ENCODE data around the gene TIMMDC1.
A peak's percentile ranks its signal among the peaks of the same experiment; 100 is the strongest.
"Not testable (repeated sequence)": the region's sequence is repeated elsewhere in the genome, so short reads cannot be mapped to it uniquely, and the experiment has no call there.

Gene TIMMDC1

DNA sequence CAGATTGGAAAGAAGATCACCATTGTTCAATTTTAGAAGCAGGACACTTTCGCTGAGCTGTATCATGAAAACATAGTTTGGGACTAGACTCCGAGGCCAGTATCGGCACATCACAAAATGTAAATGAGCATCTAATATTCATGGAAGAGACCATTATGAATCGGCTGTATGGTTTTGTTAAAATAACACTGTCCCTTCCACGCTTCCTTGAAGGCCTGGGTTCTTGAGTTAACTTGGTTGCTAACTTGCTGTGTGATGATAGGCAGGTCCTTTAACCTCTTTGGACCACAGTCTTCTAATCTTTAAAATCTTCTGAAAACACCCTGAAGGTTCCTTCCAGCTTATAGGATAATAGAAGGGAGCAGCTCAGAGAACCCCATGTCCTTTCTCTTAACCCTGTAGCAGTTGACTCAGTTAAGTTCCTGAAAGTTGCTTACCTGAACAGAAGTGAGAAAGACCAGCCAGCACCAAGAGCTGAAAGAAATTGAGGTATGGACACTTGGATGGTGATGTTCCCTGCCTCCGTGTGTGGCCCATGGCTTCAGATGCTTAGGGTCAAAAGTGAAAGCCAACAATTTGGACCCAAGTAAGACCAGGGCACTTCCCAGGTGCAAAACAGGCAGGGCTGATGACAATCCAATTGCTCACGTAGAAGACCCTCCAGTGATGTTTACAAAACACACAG is 59.0 kb downstream of the TIMMDC1 start:
- DNase-seq (ENCODE audit: low spot score), result no peak

DNA sequence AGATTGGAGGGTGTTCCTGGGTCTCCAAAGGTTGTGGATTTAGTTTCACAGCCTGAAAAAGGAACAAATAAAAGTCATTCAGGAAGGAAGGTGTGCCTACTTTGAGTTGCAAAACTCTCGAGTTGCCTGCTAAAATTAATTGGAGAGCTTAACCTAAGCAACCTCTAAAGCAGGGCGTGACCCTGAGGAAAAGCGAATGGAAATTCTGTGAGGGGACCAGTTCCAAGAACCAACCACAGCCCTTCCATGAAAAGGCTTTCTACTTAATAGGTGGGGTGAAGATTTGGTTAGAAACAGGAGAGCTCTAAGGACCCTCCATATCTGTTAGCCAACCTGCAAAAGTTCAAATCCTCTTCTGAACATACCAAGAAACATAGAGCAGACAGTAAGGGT is 59.5 kb downstream of the TIMMDC1 start:
- DNase-seq (ENCODE audit: low spot score), result no peak

DNA sequence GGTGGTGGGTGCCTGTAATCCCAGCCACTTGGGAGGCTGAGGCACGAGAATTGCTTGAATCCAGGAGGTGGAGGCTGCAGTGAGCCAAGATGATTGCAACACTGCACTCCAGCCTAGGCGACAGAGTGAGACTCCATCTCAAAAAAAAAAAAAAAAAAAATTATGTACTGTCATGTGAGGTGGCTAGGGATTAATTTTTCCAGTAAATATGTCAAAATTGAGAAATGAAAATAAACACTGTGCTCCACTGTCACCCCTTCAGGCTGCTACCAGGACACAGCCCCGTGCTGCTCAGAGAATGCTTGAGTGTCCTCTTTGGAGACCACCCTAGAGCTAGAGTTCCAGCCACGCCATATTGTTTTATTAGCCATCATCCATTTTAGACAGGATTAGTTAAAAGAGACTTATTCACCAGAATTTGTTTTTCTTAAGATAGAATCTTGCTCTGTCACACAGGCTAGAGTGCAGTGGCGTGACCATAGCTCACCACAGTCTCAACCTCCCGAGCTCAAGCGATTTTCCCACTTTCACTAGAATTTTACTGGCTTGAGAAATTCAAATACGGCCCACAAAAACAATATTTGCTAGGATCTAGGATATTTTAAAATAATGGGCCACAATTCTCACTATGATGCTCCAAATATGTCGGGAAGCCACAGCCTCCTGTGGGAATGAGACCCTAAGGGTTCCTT is 60.4 kb downstream of the TIMMDC1 start:
- no peak for DNase-seq (ENCODE audit: low spot score)

DNA sequence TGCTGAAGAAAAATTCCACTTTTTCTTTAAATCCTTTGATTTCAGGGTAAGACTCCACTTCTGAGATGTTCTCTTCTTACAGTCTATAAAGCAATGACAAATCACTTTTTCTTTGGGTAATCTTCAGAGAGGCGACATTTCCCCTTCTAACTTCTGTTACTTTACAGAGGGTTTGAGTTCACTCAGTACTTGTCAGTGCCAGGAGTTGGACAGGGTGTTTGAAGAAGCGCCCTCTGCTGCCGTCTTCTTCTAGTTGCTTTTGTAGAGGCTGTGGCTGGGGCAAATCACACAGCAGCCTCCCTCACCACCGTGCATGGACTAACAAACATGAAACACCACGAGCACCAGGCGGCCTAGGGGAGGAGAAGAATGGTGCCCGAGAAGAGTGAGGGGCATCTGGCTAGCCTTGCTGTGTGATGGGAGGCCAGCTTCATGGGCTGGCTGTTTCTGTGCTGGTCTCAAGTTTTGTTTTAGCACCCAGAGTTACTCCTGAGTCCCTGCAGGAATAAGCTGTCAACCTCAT is 61.2 kb downstream of the TIMMDC1 start, which contains the start of gene CD80:
CD80 (minus strand) TSS at position 174 of the 523 bp plus-strand sequence. CDS start 1,886 bp downstream, outside the sequence.
- peak; percentile 55 for DNase-seq (ENCODE audit: low spot score)

DNA sequence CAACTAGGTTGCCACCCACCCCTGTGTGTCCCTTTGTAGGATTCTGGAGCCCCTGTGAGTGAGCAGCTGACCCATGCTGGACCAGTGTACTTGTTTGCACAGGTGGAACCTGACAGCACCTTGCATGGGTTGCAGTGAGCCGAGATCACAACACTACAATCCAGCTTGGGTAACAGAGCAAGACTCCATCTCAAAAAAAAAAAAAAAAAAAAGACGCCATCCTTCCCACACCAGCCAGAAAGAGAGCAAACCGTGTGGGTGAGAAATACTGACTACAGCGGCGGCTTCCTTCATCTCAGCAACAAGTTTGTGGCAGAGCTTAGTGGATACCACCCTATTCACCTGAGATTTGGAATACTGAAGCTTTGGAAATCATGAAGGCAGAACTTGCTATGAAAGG is 61.8 kb downstream of the TIMMDC1 start:
- no peak for DNase-seq (ENCODE audit: low spot score)

DNA sequence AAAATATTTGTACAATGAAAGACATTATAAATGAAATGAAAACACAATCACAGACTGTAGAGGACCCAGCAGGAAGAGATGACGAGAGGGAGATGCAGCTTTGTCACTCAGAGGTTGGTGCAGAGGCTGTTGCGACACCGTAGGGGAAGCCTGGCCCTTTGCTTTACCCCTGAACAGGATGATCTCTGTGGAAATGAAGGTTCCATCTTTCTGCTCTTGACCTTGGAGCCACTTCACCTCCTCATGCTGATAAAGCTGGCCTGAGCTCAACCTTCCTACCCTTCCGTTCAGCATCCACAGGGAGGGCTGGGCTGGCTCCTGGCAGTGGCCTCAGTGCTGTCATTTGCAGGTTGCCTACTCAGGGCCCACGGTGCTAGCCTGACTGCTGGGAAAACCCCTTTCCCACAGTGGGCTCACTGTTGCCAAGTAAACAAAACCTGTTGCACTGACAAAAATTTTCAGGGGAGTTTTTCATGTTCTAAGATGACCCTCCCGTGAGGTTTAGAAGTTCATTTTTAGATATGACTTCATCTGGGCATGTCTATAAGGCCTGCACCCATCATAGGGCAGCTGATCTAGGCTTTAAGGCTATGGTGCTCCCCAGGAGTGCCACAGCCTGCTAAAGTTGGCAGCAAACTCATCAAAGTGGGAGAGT is 64.1 kb downstream of the TIMMDC1 start:
- peak; percentile 18 for DNase-seq (ENCODE audit: low spot score)

DNA sequence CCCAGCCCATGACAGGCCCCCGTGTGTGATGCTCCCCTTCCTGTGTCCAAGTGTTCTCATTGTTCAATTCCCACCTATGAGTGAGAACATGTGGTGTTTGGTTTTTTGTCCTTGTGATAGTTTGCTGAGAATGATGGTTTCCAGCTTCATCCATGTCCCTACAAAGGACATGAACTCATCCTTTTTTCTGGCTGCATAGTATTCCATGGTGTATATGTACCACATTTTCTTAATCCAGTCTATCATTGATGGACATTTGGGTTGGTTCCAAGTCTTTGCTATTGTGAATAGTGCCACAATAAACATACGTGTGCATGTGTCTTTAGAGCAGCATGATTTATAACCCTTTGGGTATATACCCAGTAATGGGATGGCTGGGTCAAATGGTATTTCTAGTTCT is 65.0 kb downstream of the TIMMDC1 start:
- not testable (repeated sequence) for DNase-seq (ENCODE audit: low spot score)

DNA sequence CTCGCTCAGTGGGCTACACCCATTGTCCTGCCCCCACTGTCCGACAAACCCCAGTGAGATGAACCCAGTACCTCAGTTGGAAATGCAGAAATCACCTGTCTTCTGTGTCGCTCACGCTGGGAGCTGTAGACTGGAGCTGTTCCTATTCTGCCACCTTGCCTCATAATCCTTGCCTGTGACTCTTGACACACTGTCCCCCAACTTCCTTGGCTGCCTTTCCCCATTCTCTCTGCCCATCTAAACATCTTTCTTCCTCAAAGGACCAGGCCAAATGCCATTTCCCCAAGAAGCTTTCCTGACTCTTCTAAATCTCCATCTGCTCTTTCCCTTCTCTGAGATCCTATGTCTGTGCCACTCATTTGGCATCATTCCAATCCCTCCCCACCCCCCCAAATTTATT is 70.8 kb downstream of the TIMMDC1 start:
- no peak for DNase-seq (ENCODE audit: low spot score)

DNA sequence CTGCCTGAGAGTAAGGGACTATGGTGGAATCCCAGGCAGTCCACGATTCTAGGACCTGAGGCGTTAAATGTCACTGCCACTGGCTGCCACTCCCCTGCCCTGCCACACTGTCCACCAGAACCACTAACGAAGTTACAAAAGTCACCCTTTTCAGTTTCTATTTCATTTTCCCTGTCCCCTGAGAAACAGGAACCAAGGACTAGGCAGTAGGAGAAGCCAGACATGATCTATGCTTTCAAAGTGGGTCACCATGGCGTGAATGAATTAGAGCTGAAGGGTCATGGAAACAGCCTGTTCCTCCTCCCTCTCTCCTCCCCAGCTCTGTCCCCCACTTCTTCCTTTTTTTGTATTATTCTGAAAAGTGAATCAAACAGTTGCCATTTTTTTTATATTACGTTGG is 71.9 kb downstream of the TIMMDC1 start:
- no peak for DNase-seq (ENCODE audit: low spot score)

DNA sequence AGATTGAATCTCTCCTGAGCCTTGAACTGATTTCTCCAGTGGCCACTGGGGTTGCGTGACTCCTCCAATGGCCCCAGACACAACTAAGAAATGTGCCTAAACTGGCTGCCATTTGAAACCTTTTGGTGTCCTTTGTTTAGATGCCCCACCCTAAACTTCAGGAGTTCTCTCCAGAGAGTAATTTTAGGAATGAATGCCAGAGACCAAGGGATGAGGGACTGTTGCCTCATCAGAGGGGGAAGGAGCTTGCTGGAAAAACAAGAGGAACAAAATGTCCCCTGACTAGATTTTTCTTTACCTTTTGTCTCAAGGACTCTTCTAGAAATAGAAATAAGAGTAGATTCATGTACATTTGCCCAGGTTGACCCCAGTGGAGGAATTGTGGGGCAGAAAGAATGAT is 72.9 kb downstream of the TIMMDC1 start:
- no peak for DNase-seq (ENCODE audit: low spot score)

DNA sequence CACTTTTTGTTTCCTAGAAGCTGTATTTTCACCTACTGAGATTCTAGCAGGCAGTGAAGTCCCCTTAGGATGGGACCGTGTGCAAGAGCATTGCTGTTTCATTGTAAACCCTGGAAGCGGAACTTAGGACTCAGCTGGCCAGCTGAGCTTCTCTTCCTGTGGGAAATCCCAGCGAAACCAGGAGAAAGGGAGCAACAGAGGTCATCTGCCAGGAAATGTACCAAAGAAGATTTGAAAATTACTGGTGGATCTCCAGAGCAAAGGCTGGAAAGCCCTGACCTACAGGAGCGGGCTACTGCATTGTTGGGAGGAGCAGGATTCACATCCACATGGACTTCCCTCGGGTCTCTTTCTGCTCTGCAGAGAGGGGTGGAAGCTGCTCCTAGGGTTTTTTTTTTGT is 73.3 kb downstream of the TIMMDC1 start:
- no peak for DNase-seq (ENCODE audit: low spot score)

Measured in CD4-positive, alpha-beta T cell treated with Interleukin-6 at 100 ng/mL for 8 hours (primary cell).